NK-92 (cell line): Measurements from ENCODE around the gene CCNL1.
"Not testable (repeated sequence)": the region's sequence is repeated elsewhere in the genome, so short reads cannot be mapped to it uniquely, and the experiment has no call there.

ENCODE experiments used
- DNase-seq: peaks from one replicate; lab custom pipeline; 2025; ENCODE audit not compliant: unreplicated experiment; lab: John Stamatoyannopoulos, UW

The CCNL1 gene

GRCh38 chr3:157104928-157105652 lies 54.9 kb downstream of the CCNL1 start:
- no peak for DNase-seq

DNA sequence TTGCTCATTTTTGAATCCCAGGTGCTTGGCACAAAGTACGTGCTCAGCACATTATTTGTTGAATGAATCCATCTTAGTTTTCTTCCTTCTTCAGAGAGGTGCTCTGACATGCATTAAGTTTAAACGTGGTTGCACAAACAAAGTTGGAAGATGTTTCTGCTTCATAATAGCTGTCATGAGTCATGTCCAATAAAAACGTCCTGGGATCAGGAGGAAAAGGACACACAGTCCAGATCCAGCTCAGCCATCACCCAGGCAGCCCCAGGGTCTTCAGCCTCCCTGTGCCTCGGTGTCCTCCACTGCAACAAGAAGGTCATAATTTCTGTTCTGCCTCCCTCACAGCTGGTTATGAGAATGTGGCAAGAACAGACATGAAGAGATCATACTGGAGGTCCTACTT lies 55.4 kb downstream of the CCNL1 start:
- no peak for DNase-seq

DNA sequence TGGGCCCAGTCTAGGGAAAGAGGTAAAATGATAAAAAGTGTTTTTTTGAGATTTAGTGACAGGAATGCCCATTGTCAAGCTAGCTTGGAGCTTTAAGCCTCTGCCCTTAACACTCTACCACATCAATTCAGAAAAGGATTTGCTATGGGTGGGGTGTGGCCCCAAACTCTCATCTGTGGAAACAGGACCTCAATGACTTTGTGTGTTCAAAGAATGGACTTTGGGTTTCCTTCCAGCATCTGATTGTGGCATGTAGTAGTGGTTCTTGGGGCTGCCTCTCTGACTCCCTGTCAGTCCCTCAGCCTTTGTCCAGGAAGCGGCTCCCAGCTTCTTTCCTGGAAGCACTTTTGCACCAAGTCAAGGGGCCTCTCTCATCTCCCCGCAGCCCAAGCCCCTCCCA lies 56.1 kb downstream of the CCNL1 start:
- DNase-seq, result no peak

- no peak for DNase-seq
Measured at GRCh38 chr3:157103280-157103679, 56.7 kb downstream of the CCNL1 start.

- not testable (repeated sequence) for DNase-seq
Measured at GRCh38 chr3:157102595-157102994, 57.4 kb downstream of the CCNL1 start.

DNA sequence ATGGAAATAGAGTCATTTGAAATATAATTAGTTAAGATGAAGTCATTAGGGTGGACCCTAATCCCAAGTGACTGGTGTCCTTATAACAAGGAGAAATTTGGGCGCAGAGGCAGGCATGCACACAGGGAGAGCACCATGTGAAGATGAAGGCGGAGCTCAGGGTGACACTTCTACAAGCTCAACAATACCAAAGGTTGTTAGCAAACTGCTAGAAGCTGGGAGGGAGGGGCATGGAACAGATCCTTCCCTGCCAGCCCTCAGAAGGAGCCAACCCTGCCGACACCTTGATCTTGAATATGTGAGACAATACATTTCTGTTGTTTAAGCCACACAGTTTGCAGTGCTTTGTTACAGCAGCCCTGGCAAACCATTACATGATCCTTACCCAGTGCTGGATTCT lies 57.8 kb downstream of the CCNL1 start:
- no peak for DNase-seq

DNA sequence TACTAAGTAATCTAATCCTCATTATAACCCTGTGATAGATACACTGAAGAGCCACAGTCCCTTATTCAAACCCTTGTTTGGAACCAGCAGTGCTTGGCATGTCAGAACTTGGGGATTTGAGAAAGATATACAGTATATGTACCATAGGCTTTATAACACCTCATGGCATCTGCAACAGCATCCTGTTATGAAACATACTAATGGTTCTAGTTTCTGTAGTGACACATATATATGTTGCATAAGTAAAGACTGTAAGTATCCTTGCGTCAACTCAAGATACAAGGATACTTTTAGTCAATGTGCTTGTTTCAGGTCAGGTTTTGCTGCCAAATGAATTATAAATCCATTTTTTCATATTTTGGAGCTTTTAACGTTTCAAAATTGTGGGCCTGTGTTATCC lies 58.5 kb downstream of the CCNL1 start:
- DNase-seq, result no peak

DNA sequence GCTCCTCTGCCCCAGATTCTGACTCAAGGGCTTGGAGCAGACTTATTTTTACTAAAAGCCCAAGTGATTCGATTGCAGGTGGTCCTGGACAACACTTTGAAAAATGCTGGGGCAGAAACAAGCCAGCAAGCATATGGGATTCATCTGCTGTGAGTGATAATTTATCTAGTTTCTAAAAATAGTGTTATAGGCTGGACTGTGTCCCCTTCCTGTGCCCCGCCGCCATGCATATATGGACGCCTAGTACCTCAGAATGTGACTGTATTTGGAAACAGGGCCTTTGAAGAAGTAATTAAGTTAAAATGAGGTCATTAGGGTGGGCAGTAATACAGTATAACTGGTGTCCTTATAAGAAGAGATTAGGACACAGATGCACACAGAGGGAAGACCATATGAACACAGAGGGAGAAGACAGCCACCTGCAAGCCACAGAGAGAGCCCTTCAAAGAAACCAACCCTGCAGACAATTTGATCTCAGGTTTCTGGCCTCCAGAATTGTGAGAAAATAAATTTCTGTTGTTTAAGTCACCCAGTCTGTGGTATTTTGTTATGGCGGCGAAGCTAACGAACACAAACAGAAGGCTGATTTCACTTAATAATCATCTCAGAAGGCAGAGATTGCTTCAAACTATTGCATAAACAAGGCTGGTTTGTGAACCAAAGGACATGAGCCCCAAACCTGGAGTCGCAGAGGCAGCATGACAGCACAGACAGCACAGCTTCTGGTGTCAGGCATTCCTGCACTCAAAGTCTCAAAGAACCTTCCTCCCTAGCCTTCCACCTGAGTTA lies 59.1 kb downstream of the CCNL1 start:
- no peak for DNase-seq

GRCh38 chr3:157100096-157100477 lies 59.9 kb downstream of the CCNL1 start:
- no peak for DNase-seq

GRCh38 chr3:157099326-157100095 lies 60.4 kb downstream of the CCNL1 start:
- DNase-seq, result no peak

DNA sequence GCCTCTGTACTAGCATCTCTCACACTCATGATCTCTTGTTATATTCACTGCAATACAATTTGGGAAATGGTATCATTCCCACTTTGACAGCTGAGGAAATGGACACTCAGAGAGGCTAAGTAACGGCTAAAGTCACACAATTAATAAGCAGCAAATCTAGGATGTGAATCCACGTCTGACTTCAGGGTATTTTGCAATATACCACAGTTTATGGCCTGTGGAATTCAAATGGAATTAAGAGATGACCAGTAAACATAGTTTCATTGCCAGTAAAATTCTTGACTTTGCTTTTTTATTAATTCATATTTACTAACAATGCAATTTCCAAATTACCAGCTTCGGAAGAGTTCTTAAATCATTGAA lies 61.1 kb downstream of the CCNL1 start:
- DNase-seq, result no peak

- no peak for DNase-seq
Measured at GRCh38 chr3:157098121-157098822, 61.7 kb downstream of the CCNL1 start.
